Loucy (cell line): Measurements from ENCODE around the gene RNASE13.

ENCODE experiments used
- CTCF ChIP-seq: fragments of 200-600 bp; sonication (generic); conservative IDR thresholded peaks from 2 replicates; pipeline ENCODE4 v1.5.1; 2014; ENCODE audit warnings: mild to moderate bottlenecking, antibody characterized with exemption, low read length
- EZH2phosphoT487 ChIP-seq: fragments of 200-600 bp; IDR thresholded peaks from 2 replicates; pipeline ENCODE4 v1.6.1; 2018; ENCODE audit warnings: antibody characterized with exemption, mild to moderate bottlenecking, moderate library complexity, borderline replicate concordance

- TF ChIP-seq CTCF (no peak), EZH2phosphoT487 (no peak)
These were observed 4.7 kb downstream of the RNASE13 start, which contains the start of gene TPPP2 for GRCh38 chr14:21029917-21030316.
